Neuronal stem cell (in vitro differentiated cells): ENCODE measurements around the gene CHRNG.

ENCODE experiments used
- DNase-seq: peaks from one replicate; pipeline ENCODE4 v3.0.0-alpha.2; 2013; ENCODE audit warnings: low spot score
- H2AFZ ChIP-seq: one replicate; pipeline ENCODE4 v1.6.1; 2013; ENCODE audit warnings: mild to moderate bottlenecking, low read length, inconsistent platforms
- H2AK5ac ChIP-seq: 2 replicates; pipeline ENCODE4 v1.6.1; 2013; ENCODE audit warnings: low read depth, mild to moderate bottlenecking, inconsistent platforms, low read length, moderate library complexity, mixed read lengths
- H2BK120ac ChIP-seq: 2 replicates; pipeline ENCODE4 v1.6.1; 2013; ENCODE audit warnings: low read depth, mild to moderate bottlenecking, inconsistent platforms, low read length, moderate library complexity, mixed read lengths
- H2BK12ac ChIP-seq: one replicate; pipeline ENCODE4 v1.6.1; 2013; ENCODE audit warnings: low read length, inconsistent platforms
- H2BK15ac ChIP-seq: 2 replicates; pipeline ENCODE4 v1.6.1; 2013; ENCODE audit warnings: mild to moderate bottlenecking, low read length, inconsistent platforms, mixed read lengths
- H2BK5ac ChIP-seq: one replicate; pipeline ENCODE4 v1.6.1; 2013; ENCODE audit warnings: inconsistent platforms, mild to moderate bottlenecking, low read length, moderate library complexity
- H3K14ac ChIP-seq: one replicate; pipeline ENCODE4 v1.6.1; 2013; ENCODE audit warnings: low read length, inconsistent platforms
- H3K18ac ChIP-seq: 2 replicates; pipeline ENCODE4 v1.6.1; 2013; ENCODE audit warnings: low read length, inconsistent platforms
- H3K23ac ChIP-seq: 2 replicates; pipeline ENCODE4 v1.6.1; 2013; ENCODE audit warnings: low read depth, mild to moderate bottlenecking, mixed read lengths, low read length, inconsistent platforms; ENCODE audit not compliant: poor library complexity
- H3K27ac ChIP-seq: replicated peaks from 3 replicates; pipeline ENCODE4 v1.5.1; 2013; ENCODE audit warnings: low read length, inconsistent platforms
- H3K27me3 ChIP-seq, 3 experiments: 2 replicates each; pipeline ENCODE4 v1.6.1; 2013; ENCODE audit warnings: low read length in 3 of 3, mild to moderate bottlenecking in 2 of 3, inconsistent platforms in 1 of 3, low read depth in 1 of 3, mixed read lengths in 1 of 3, moderate library complexity in 1 of 3; ENCODE audit not compliant: control insufficient read depth in 3 of 3, insufficient read depth in 3 of 3
- H3K36me3 ChIP-seq, 2 donors: replicated peaks in 1 of 2; 2 replicates each; pipeline ENCODE4 v1.6.1; 2013; ENCODE audit warnings: low read length in 2 of 2; ENCODE audit not compliant: control insufficient read depth in 2 of 2, insufficient read depth in 2 of 2
- H3K4ac ChIP-seq: 2 replicates; pipeline ENCODE4 v1.6.1; 2013; ENCODE audit warnings: inconsistent platforms, mild to moderate bottlenecking, low read length, moderate library complexity
- H3K4me1 ChIP-seq, 2 donors: 1 replicate in 1 of 2; 2 replicates in 1 of 2; pipeline ENCODE4 v1.6.1; 2013; ENCODE audit warnings: low read length in 2 of 2, low read depth in 1 of 2; ENCODE audit not compliant: control insufficient read depth in 2 of 2, insufficient read depth in 1 of 2
- H3K4me2 ChIP-seq: one replicate; pipeline ENCODE4 v1.6.1; 2013; ENCODE audit warnings: mild to moderate bottlenecking, low read length, inconsistent platforms; ENCODE audit not compliant: insufficient read depth, poor library complexity, severe bottlenecking
- H3K4me3 ChIP-seq, 2 donors: 2 replicates each; pipeline ENCODE4 v1.5.1; 2013; ENCODE audit warnings: low read length in 2 of 2, mild to moderate bottlenecking in 2 of 2, inconsistent platforms in 1 of 2, moderate library complexity in 1 of 2
- H3K79me1 ChIP-seq: one replicate; pipeline ENCODE4 v1.6.1; 2013; ENCODE audit warnings: low read depth, mild to moderate bottlenecking, inconsistent platforms, low read length, moderate library complexity
- H3K9ac ChIP-seq: one replicate; pipeline ENCODE4 v1.6.1; 2013; ENCODE audit warnings: mild to moderate bottlenecking, low read depth, low read length, inconsistent platforms; ENCODE audit not compliant: poor library complexity
- H3K9me3 ChIP-seq, 2 donors: replicated peaks in 1 of 2; 2 replicates each; pipeline versions ENCODE3 to v1.6.1; 2013; ENCODE audit warnings: low read length in 2 of 2, mild to moderate bottlenecking in 2 of 2, inconsistent platforms in 1 of 2, low read depth in 1 of 2, mixed read lengths in 1 of 2, moderate library complexity in 1 of 2; ENCODE audit not compliant: control insufficient read depth in 2 of 2, insufficient read depth in 1 of 2
- H4K8ac ChIP-seq: one replicate; pipeline ENCODE4 v1.6.1; 2013; ENCODE audit warnings: low read depth, mild to moderate bottlenecking, inconsistent platforms, low read length, moderate library complexity
- H4K91ac ChIP-seq: one replicate; pipeline ENCODE4 v1.6.1; 2013; ENCODE audit warnings: low read length, low read depth, mild to moderate bottlenecking, inconsistent platforms; ENCODE audit not compliant: poor library complexity
- WGBS, 2 donors: extraction: QIAGEN DNeasy Blood & Tissue Kit; methylation state at CpG; one replicate each; pipeline ENCODE4 v1.1.7; 2013; ENCODE audit warnings: missing lambda C conversion rate in 2 of 2, mixed read lengths in 1 of 2; ENCODE audit not compliant: insufficient read length in 2 of 2, insufficient replicate concordance in 1 of 2; ENCODE audit errors: extremely low coverage in 2 of 2; 5-methylcytosine and 5-hydroxymethylcytosine counted together

Gene CHRNG

GRCh38 chr2:232588680-232589585, 49.4 kb downstream of the CHRNG start:
- Histone ChIP-seq H2AFZ (no peak overlapping the region), H4K91ac (no peak overlapping the region), H3K14ac (no peak overlapping the region), H3K4me3 (no peak overlapping the region), H3K18ac (no peak overlapping the region), H3K36me3 (peaks cover 2 to 8% of the 10 kb centered on the region in 2 donors), H2BK12ac (no peak overlapping the region), H2BK15ac (no peak overlapping the region), H2BK5ac (no peak overlapping the region), H2AK5ac (no peak overlapping the region), H3K9me3 (no peaks in the 10 kb centered on the region), H3K4me1 (no peaks in the 10 kb centered on the region), H3K4ac (no peak overlapping the region), H3K23ac (no peak overlapping the region), H3K4me2 (no peak overlapping the region), H3K79me1 (no peaks in the 10 kb centered on the region), H3K27me3 (no peaks in the 10 kb centered on the region), H2BK120ac (no peak overlapping the region), H3K9ac (no peak overlapping the region), H3K27ac (no peak overlapping the region), H4K8ac (no peak overlapping the region)
- no peak for DNase-seq
- WGBS, 2 donors = no CpG with 5 or more reads among the region's 18 CpGs

DNA sequence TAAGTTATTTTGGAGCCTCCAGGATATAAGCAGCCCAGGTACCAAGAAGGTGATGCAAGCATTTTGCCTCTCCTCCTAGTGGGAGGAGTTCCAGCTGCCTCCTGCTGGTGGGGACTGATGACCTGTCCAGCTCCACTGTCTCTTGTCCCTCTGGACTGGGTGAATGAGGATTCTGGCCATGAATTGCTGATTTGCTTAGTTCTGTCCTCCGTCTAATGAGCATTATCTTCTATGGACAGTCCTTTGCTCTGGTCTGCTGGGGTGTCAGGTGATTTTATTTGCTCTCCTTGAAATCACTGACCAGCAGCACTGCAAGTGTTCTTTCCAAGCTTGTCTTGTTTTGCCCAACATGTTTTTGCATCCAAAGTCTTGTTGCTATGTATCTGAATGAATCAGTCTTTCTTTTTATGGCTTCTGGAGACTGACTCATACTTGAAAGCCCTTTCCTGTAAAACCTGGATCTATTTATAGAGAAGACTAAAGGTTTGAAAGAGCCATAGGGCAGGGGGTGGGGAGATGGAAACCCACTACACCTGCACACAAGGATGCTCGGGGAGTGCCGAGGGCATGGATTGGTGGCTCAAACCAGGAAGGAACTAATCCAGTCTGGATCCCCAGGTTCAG, 53.4 kb downstream of the CHRNG start:
- Histone ChIP-seq H3K4me3 (no peak overlapping the region), H3K9me3 (no peaks in the 10 kb centered on the region), H3K23ac (no peak overlapping the region), H3K79me1 (no peaks in the 10 kb centered on the region), H3K36me3 (no peaks in the 10 kb centered on the region), H3K27me3 (no peaks in the 10 kb centered on the region), H3K4ac (no peak overlapping the region), H3K9ac (no peak overlapping the region), H3K14ac (no peak overlapping the region), H2BK120ac (peak overlapping the region; percentile 19), H2AK5ac (no peak overlapping the region), H3K4me2 (no peak overlapping the region), H2BK12ac (no peak overlapping the region), H2BK5ac (no peak overlapping the region), H4K91ac (no peak overlapping the region), H3K27ac (no peak overlapping the region), H2BK15ac (no peak overlapping the region), H4K8ac (no peak overlapping the region), H3K18ac (no peak overlapping the region), H3K4me1 (no peaks in the 10 kb centered on the region), H2AFZ (no peak overlapping the region)
- no CpG with 5 or more reads among the region's 3 CpGs for WGBS, 2 donors
- DNase-seq = no peak

DNA sequence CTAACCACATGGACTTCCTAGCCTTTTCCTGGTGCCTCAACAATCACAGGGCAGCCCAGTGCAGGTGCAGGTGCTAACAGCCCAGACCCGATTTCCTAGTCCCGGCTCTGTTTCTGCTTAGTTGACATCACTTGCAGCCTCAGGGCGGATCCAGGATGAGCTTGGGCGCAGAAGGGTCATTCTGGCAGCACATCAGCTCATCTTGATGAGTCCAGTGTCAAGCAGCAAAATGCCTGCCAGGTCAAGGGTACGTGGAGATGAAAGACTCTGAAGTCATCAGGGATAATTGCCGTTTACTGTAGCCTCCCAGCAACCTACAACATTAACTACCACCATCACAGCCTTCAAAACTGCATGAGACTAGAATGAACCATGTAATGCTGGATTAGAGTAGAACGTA, 54.5 kb downstream of the CHRNG start:
- Histone ChIP-seq H3K27ac (no peak overlapping the region), H4K91ac (no peak overlapping the region), H2BK15ac (no peak overlapping the region), H2AK5ac (no peak overlapping the region), H2BK120ac (no peak overlapping the region), H4K8ac (no peak overlapping the region), H3K23ac (no peak overlapping the region), H2AFZ (no peak overlapping the region), H3K9me3 (no peaks in the 10 kb centered on the region), H3K4me2 (no peak overlapping the region), H3K27me3 (no peaks in the 10 kb centered on the region), H3K9ac (no peak overlapping the region), H3K4me3 (no peak overlapping the region), H3K18ac (peak overlapping the region; percentile 16), H3K14ac (no peak overlapping the region), H3K79me1 (no peaks in the 10 kb centered on the region), H3K36me3 (no peaks in the 10 kb centered on the region), H3K4me1 (no peaks in the 10 kb centered on the region), H2BK12ac (no peak overlapping the region), H2BK5ac (no peak overlapping the region), H3K4ac (no peak overlapping the region)
- no CpG with 5 or more reads among the region's 7 CpGs for WGBS, 2 donors
- no peak for DNase-seq
